ENCODE results near the gene UST. TPM values are rescaled to one million over a fixed set of nuclear protein-coding genes. Genes with fewer than 3 reads are reported as not detected.
"Not testable (repeated sequence)": the region's sequence is repeated elsewhere in the genome, so short reads cannot be mapped to it uniquely, and the experiment has no call there.

UST gene
- polyA plus RNA-seq, 1 experiment: 21.4 TPM

- no peak for DNase-seq (ENCODE audit: low read depth, low spot score)
- no peak for TF ChIP-seq CTCF (IDR thresholded peaks at IDR 0.05; ENCODE audit: low read depth, low read length)
- no peaks in the 10 kb centered on the region for H3K9me3 ChIP-seq (ENCODE audit: control insufficient read depth, insufficient read depth, low read length)
- no peaks in the 10 kb centered on the region for H3K27me3 ChIP-seq (ENCODE audit: control insufficient read depth, insufficient read depth, low read length)
- H3K4me3 ChIP-seq (ENCODE audit: low read depth, low read length): no peak overlapping the region
- POLR2A ChIA-PET: interaction anchor here (0.6 kb wide), 1 partner anchor 29 kb away, joined by 7 read pairs; no protein-coding TSS in a partner anchor
- CTCF ChIA-PET: no interaction called here
- no peak overlapping the region for H3K27ac ChIP-seq (ENCODE audit: low read depth, low read length)
Observed at GRCh38 chr6:148852688-148853087, 105.9 kb downstream of the UST start.

GRCh38 chr6:148853113-148853512 lies 106.3 kb downstream of the UST start:
- H3K27me3 ChIP-seq (ENCODE audit: control insufficient read depth, insufficient read depth, low read length); H3K27ac ChIP-seq (ENCODE audit: low read depth, low read length); H3K9me3 ChIP-seq (ENCODE audit: control insufficient read depth, insufficient read depth, low read length); H3K4me3 ChIP-seq (ENCODE audit: low read depth, low read length); CTCF ChIA-PET; DNase-seq (ENCODE audit: low read depth, low spot score): not testable (repeated sequence)
- POLR2A ChIA-PET: interaction anchor here (0.6 kb wide), 1 partner anchor 29 kb away, joined by 7 read pairs; no protein-coding TSS in a partner anchor

- ChIA-PET POLR2A (no interaction called here), CTCF (no interaction called here)
- DNase-seq (ENCODE audit: low read depth, low spot score): no peak
Observed at GRCh38 chr6:148854096-148854495, 107.3 kb downstream of the UST start.

GRCh38 chr6:148854992-148855391 lies 108.2 kb downstream of the UST start:
- Histone ChIP-seq H3K4me3 (ENCODE audit: low read depth, low read length) (no peak overlapping the region), H3K27ac (ENCODE audit: low read depth, low read length) (no peak overlapping the region), H3K9me3 (ENCODE audit: control insufficient read depth, insufficient read depth, low read length) (no peaks in the 10 kb centered on the region), H3K27me3 (ENCODE audit: control insufficient read depth, insufficient read depth, low read length) (no peaks in the 10 kb centered on the region)
- ChIA-PET CTCF (no interaction called here), POLR2A (no interaction called here)
- DNase-seq (ENCODE audit: low read depth, low spot score): no peak
- no peak for TF ChIP-seq CTCF (IDR thresholded peaks at IDR 0.05; ENCODE audit: low read depth, low read length)

More at GRCh38 chr6:148854096-148854495, 107.3 kb downstream of the UST start:
- Histone ChIP-seq H3K27me3 (ENCODE audit: control insufficient read depth, insufficient read depth, low read length) (no peaks in the 10 kb centered on the region), H3K9me3 (ENCODE audit: control insufficient read depth, insufficient read depth, low read length) (no peaks in the 10 kb centered on the region), H3K4me3 (ENCODE audit: low read depth, low read length) (no peak overlapping the region), H3K27ac (ENCODE audit: low read depth, low read length) (no peak overlapping the region)
- TF ChIP-seq CTCF (IDR thresholded peaks at IDR 0.05; ENCODE audit: low read depth, low read length): no peak

GRCh38 chr6:148855744-148856143 lies 108.9 kb downstream of the UST start:
- no peak for DNase-seq (ENCODE audit: low read depth, low spot score)
- Histone ChIP-seq H3K27ac (ENCODE audit: low read depth, low read length) (no peak overlapping the region), H3K4me3 (ENCODE audit: low read depth, low read length) (no peak overlapping the region), H3K27me3 (ENCODE audit: control insufficient read depth, insufficient read depth, low read length) (no peaks in the 10 kb centered on the region), H3K9me3 (ENCODE audit: control insufficient read depth, insufficient read depth, low read length) (no peaks in the 10 kb centered on the region)
- ChIA-PET POLR2A (no interaction called here), CTCF (interaction anchor here (2.1 kb wide), 1 partner anchor 278 kb away, joined by 8 read pairs; no protein-coding TSS in a partner anchor)
- TF ChIP-seq CTCF (IDR thresholded peaks at IDR 0.05; ENCODE audit: low read depth, low read length): no peak

Data from AG04450 (cell line).